Measurements from ENCODE around the gene TFG. TPM values are rescaled to one million over a fixed set of nuclear protein-coding genes. Genes with fewer than 3 reads are reported as not detected.
A peak's percentile ranks its signal among the peaks of the same experiment; 100 is the strongest.
"Not testable (repeated sequence)": the region's sequence is repeated elsewhere in the genome, so short reads cannot be mapped to it uniquely, and the experiment has no call there.

TFG gene
- total RNA-seq (10 to 100 TPM; 81.8 to 84.2 TPM), polyA plus RNA-seq (ENCODE audit: insufficient read length in 6 of 6) (100 to 1,000 TPM; 115 to 132 (median 117) TPM)
- long read RNA-seq, donor 1, transcript TFG-208 (8 exons, 1,696 nt), result minor isoform, 6 of 68 reads
- long read RNA-seq, donor 1, transcript TFG-201 (8 exons, 1,978 nt), result major isoform, 35 of 68 reads
- long read RNA-seq, donor 1, transcript TFG-204 (8 exons, 1,783 nt), result minor isoform, 8 of 68 reads
- long read RNA-seq, donor 1, transcript TFG-206 (2 exons, 3,271 nt), result minor isoform, 13 of 68 reads
- long read RNA-seq, donor 1, partial matches to known transcripts, result 5 of 68 reads
- long read RNA-seq, donor 1, other reads (novel, unspliced or antisense), result 0 of 68 reads
- long read RNA-seq, donor 2, transcript TFG-204 (8 exons, 1,783 nt), result minor isoform, 12 of 60 reads
- long read RNA-seq, donor 2, transcript TFG-206 (2 exons, 3,271 nt), result minor isoform, 13 of 60 reads
- long read RNA-seq, donor 2, transcript TFG-201 (8 exons, 1,978 nt), result major isoform, 19 of 60 reads
- long read RNA-seq, donor 2, partial matches to known transcripts, result 13 of 60 reads
- long read RNA-seq, donor 2, other reads (novel, unspliced or antisense), result 0 of 60 reads
- long read RNA-seq, donor 3, transcript TFG-204 (8 exons, 1,783 nt), result minor isoform, 7 of 33 reads
- long read RNA-seq, donor 3, transcript TFG-201 (8 exons, 1,978 nt), result major isoform, 18 of 33 reads
- long read RNA-seq, donor 3, transcript TFG-206 (2 exons, 3,271 nt), result minor isoform, 6 of 33 reads
- long read RNA-seq, donor 3, partial matches to known transcripts, result 0 of 33 reads
- long read RNA-seq, donor 3, other reads (novel, unspliced or antisense), result 0 of 33 reads
- long read RNA-seq, donor 4, transcript TFG-204 (8 exons, 1,783 nt), result minor isoform, 15 of 58 reads
- long read RNA-seq, donor 4, transcript TFG-201 (8 exons, 1,978 nt), result major isoform, 36 of 58 reads
- long read RNA-seq, donor 4, partial matches to known transcripts, result 3 of 58 reads
- long read RNA-seq, donor 4, other reads (novel, unspliced or antisense), result 3 of 58 reads
- long read RNA-seq, donor 5, transcript TFG-206 (2 exons, 3,271 nt), result minor isoform, 12 of 116 reads
- long read RNA-seq, donor 5, transcript TFG-201 (8 exons, 1,978 nt), result major isoform, 27 of 116 reads
- long read RNA-seq, donor 5, transcript TFG-208 (8 exons, 1,696 nt), result minor isoform, 7 of 116 reads
- long read RNA-seq, donor 5, transcript TFG-204 (8 exons, 1,783 nt), result minor isoform, 11 of 116 reads
- long read RNA-seq, donor 5, partial matches to known transcripts, result 59 of 116 reads
- long read RNA-seq, donor 5, other reads (novel, unspliced or antisense), result 0 of 116 reads
- long read RNA-seq, donor 6, transcript TFG-201 (8 exons, 1,978 nt), result major isoform, 19 of 30 reads
- long read RNA-seq, donor 6, partial matches to known transcripts, result 0 of 30 reads
- long read RNA-seq, donor 6, other reads (novel, unspliced or antisense), result 0 of 30 reads
- long read RNA-seq, donor 7, transcript TFG-201 (8 exons, 1,978 nt), result major isoform, 8 of 19 reads
- long read RNA-seq, donor 7, transcript TFG-204 (8 exons, 1,783 nt), result major isoform, 8 of 19 reads
- long read RNA-seq, donor 7, partial matches to known transcripts, result 0 of 19 reads
- long read RNA-seq, donor 7, other reads (novel, unspliced or antisense), result 0 of 19 reads
- long read RNA-seq, donor 8, transcript TFG-204 (8 exons, 1,783 nt), result minor isoform, 6 of 51 reads
- long read RNA-seq, donor 8, transcript TFG-201 (8 exons, 1,978 nt), result major isoform, 29 of 51 reads
- long read RNA-seq, donor 8, transcript TFG-206 (2 exons, 3,271 nt), result minor isoform, 8 of 51 reads
- long read RNA-seq, donor 8, partial matches to known transcripts, result 7 of 51 reads
- long read RNA-seq, donor 8, other reads (novel, unspliced or antisense), result 0 of 51 reads
- long read RNA-seq, donor 9, partial matches to known transcripts, result 0 of 1 reads
- long read RNA-seq, donor 9, other reads (novel, unspliced or antisense), result 0 of 1 reads
- long read RNA-seq, donor 10, transcript TFG-204 (8 exons, 1,783 nt), result minor isoform, 18 of 54 reads
- long read RNA-seq, donor 10, transcript TFG-201 (8 exons, 1,978 nt), result major isoform, 30 of 54 reads
- long read RNA-seq, donor 10, partial matches to known transcripts, result 3 of 54 reads
- long read RNA-seq, donor 10, other reads (novel, unspliced or antisense), result 2 of 54 reads
- long read RNA-seq, donor 11, transcript TFG-204 (8 exons, 1,783 nt), result minor isoform, 14 of 46 reads
- long read RNA-seq, donor 11, transcript TFG-201 (8 exons, 1,978 nt), result major isoform, 27 of 46 reads
- long read RNA-seq, donor 11, partial matches to known transcripts, result 0 of 46 reads
- long read RNA-seq, donor 11, other reads (novel, unspliced or antisense), result 0 of 46 reads
- long read RNA-seq, donor 12, transcript TFG-201 (8 exons, 1,978 nt), result major isoform, 21 of 36 reads
- long read RNA-seq, donor 12, transcript TFG-204 (8 exons, 1,783 nt), result minor isoform, 8 of 36 reads
- long read RNA-seq, donor 12, partial matches to known transcripts, result 0 of 36 reads
- long read RNA-seq, donor 12, other reads (novel, unspliced or antisense), result 0 of 36 reads

- no peak for TF ChIP-seq CTCF (IDR thresholded peaks at IDR 0.05)
- peak within 1 kb of the TSS; percentile 97 to 99 for H3K27ac ChIP-seq
- no peaks in the 10 kb centered on the region for H3K9me3 ChIP-seq
- DNase-seq (peak; percentile 98 to 100 (median 99)), ATAC-seq (peak; percentile 95)
- H3K4me1 ChIP-seq, result peaks cover 22 to 39% of the 10 kb centered on the region in 2 donors
- H3K4me3 ChIP-seq, result peak within 1 kb of the TSS; percentile 50 to 80
- H3K27me3 ChIP-seq, result peaks cover 0 to 9% of the 10 kb centered on the region in 2 donors
- intact Hi-C loops (cut with DNase I), result no loop called here
- H3K36me3 ChIP-seq, result peaks cover 0 to 18% of the 10 kb centered on the region in 2 donors
These were observed at the start of gene TFG for GRCh38 chr3:100708989-100709841. TFG (plus strand) TSS chr3:100709494; CDS start chr3:100713686, 4,192 bp downstream.

- H3K27me3 ChIP-seq; H3K36me3 ChIP-seq; intact Hi-C loops (cut with DNase I); DNase-seq; H3K4me1 ChIP-seq; ATAC-seq; H3K9me3 ChIP-seq; H3K4me3 ChIP-seq; H3K27ac ChIP-seq: not testable (repeated sequence)
These were observed 48.0 kb upstream of the TFG start for GRCh38 chr3:100661294-100661693.

GRCh38 chr3:100662113-100662823 is 47.0 kb upstream of the TFG start:
- Histone ChIP-seq H3K36me3 (no peaks in the 10 kb centered on the region), H3K27me3 (no peaks in the 10 kb centered on the region), H3K27ac (no peak overlapping the region), H3K4me3 (no peak overlapping the region), H3K9me3 (peaks cover 0 to under 1% of the 10 kb centered on the region in 2 donors), H3K4me1 (no peaks in the 10 kb centered on the region)
- no peak for ATAC-seq
- DNase-seq, result peak in 1 of 4 donors; percentile 12
- no peak for TF ChIP-seq CTCF (IDR thresholded peaks at IDR 0.05)
- intact Hi-C loops (cut with DNase I), result no loop called here
